ENCODE measurements around the gene PACRG.

DNA sequence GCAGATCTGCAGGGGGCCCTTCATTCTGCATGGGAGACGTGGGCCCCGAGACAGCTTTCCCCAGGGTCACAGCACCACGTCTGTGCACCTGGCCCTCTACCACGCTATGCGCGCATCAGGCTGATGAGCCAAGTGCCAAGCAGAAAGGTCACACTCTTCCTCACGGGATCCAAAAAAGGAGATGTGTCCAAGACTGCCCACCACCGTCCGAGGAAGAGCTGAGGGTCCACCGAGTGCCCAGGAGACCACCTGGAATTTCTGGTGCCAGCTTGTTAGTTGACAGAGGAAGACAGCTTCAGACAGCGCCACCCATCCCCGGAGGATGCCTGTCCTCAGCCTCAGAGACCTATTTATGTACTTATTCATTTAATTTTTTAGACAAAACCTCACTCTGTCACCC is 609.2 kb downstream of the PACRG start:
- TF ChIP-seq, protein P1, sequence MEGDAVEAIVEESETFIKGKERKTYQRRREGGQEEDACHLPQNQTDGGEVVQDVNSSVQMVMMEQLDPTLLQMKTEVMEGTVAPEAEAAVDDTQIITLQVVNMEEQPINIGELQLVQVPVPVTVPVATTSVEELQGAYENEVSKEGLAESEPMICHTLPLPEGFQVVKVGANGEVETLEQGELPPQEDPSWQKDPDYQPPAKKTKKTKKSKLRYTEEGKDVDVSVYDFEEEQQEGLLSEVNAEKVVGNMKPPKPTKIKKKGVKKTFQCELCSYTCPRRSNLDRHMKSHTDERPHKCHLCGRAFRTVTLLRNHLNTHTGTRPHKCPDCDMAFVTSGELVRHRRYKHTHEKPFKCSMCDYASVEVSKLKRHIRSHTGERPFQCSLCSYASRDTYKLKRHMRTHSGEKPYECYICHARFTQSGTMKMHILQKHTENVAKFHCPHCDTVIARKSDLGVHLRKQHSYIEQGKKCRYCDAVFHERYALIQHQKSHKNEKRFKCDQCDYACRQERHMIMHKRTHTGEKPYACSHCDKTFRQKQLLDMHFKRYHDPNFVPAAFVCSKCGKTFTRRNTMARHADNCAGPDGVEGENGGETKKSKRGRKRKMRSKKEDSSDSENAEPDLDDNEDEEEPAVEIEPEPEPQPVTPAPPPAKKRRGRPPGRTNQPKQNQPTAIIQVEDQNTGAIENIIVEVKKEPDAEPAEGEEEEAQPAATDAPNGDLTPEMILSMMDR (IDR thresholded peaks at IDR 0.05), result no peak
- no peak for TF ChIP-seq POLR2AphosphoS5 (IDR thresholded peaks at IDR 0.05)
- TF ChIP-seq POLR2A (IDR thresholded peaks at IDR 0.05), result no peak
